GM12801 (cell line): ENCODE results near the gene HYAL2.

Experiments used
- CTCF ChIP-seq: IDR thresholded peaks from one replicate; pipeline ENCODE4 v1.5.1; 2011; ENCODE audit warnings: control low read depth; ENCODE audit not compliant: insufficient read length; ENCODE audit errors: extremely low read depth

HYAL2 gene, protein sequence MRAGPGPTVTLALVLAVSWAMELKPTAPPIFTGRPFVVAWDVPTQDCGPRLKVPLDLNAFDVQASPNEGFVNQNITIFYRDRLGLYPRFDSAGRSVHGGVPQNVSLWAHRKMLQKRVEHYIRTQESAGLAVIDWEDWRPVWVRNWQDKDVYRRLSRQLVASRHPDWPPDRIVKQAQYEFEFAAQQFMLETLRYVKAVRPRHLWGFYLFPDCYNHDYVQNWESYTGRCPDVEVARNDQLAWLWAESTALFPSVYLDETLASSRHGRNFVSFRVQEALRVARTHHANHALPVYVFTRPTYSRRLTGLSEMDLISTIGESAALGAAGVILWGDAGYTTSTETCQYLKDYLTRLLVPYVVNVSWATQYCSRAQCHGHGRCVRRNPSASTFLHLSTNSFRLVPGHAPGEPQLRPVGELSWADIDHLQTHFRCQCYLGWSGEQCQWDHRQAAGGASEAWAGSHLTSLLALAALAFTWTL

DNA sequence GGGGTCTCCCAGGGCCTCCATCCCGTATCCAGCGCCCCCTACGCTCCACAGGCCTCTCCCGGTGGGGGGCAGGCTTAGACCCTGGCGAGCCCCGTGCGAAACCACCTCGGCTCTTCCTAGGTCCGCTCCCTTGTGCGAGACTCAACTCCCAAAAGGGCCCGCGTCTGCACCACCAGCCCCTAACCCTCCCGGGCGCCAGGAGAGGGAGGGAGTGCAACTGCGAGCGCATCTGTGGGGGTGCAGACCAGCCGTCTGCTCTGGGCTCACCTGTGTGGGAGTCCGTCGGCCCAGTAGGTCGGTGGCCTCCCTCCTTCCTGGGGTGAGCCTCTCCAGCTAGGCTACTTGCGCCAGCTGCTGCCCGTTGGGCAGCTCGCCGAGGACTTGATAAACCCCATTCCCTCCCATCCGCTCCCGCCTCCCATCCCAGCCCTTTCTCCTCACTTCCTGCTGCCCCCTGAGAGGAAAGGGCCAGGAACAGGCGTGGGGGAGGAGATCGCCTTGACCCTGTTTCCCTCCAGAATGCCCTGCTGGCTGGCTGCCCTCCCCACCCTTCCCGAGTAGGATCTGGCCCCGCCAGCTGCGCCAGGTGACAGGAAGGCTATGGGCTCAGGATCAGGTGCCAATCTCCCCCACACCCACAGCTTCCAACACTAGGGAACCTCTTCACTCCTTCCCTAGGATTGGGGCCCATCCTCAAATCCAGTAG lies at the start of gene HYAL2:
Gene HYAL2, minus strand, starts transcription at position 360 of the 706 bp plus-strand sequence. CDS start 2,256 bp downstream, outside the sequence.
- TF ChIP-seq CTCF: no peak

DNA sequence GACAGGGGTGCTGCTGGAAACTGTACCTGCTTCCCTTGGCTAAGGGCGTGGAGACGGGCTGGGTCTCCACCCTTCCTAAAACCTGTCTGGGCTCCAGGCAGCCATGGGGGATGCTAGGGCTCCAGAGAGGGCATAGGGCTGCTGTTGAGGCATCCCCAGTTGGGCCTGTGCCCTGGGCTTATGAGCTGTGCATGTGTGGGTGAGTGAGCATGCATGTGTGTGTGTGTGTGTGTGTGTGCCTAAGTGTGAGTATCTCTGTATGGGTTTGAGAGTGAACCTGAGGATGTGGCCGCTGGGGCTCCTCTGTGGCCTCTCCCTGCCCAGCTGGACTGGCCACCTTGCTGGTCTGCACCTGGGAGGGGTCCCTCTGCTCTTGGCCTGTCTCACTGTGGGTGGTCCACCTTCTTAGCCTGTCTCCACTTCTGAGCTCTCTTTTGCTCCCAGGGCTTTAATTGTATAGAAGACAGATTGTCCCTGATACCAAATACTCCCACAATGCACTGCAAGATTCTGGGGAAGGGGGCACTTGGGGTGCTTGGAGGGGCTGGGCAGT lies 48.7 kb upstream of the HYAL2 start:
- no peak for TF ChIP-seq CTCF

GRCh38 chr3:50370594-50370993 lies 48.0 kb upstream of the HYAL2 start:
- TF ChIP-seq CTCF: no peak

DNA sequence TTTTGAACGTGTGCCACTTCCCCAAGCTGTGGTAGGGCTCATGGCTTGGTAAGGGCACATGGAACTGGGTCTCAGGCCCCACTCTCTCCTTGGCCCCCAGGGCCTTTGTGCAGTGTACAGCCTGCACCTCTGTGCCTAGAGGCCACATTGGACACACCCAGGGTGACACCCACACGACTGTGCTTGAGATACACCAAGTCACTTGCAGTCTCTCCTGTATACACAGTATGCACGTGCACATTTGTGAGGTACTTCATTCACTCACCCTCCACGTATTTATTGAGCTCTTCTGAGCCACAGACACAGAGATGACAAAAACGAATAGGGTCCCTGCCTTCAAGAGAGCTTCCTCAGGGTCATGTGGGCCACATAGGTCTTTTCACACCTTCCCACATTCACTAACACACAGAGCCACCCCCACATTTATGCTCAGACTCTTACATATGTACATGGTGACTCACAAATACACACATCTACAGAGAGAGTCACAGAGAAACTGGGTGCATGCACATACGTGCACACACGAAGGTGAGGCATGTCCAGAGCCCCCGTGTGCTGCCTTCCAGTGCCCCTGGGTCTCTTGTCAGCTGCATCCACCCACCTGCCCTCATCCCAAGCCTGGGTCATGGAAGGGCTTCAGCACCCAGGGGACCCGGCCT lies 46.6 kb upstream of the HYAL2 start:
- no peak for TF ChIP-seq CTCF

DNA sequence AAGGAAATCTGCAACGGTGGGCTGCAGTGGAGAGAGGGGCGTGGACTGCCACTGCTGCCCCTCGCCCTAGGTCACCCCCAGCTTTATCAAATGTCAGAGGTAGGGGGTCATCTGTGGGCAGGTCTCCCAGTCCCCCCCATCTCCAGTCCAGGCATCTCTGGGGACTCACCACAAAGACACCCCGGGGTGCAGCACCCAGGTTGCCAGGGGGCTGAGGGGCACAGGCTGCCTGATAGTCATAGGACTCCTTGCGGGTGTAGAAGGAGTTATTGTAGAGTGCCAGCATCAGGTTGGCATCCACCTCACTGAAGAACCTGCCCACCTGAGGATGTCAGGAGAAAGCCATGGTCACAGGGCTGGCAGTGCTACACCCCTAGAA lies 43.3 kb upstream of the HYAL2 start:
- no peak for TF ChIP-seq CTCF

- no peak for TF ChIP-seq CTCF
Measured at GRCh38 chr3:50365080-50365841, 42.7 kb upstream of the HYAL2 start.
